Activated CD4-positive, alpha-beta T cell treated with anti-CD3 and anti-CD28 coated beads, Interleukin-2, Interleukin-4, amounts not matched to agents 100 ng/mL and 50 ng/mL, durations not matched to agents 16 hours and 8 hours (primary cell): ENCODE results near the gene ANP32E.
"Not testable (repeated sequence)": the region's sequence is repeated elsewhere in the genome, so short reads cannot be mapped to it uniquely, and the experiment has no call there.

ENCODE experiments used
- DNase-seq: peaks from one replicate; pipeline ENCODE4 v3.0.0-alpha.2; 2020; ENCODE audit warnings: low spot score

ANP32E gene

GRCh38 chr1:150256554-150257341 is 20.8 kb upstream of the ANP32E start:
- DNase-seq, result no peak

- no peak for DNase-seq
Observed at GRCh38 chr1:150256198-150256553, 20.3 kb upstream of the ANP32E start.

- DNase-seq, result no peak
Observed at GRCh38 chr1:150249936-150250335, 14.0 kb upstream of the ANP32E start.

- no peak for DNase-seq
Observed at GRCh38 chr1:150243003-150243402, 7.1 kb upstream of the ANP32E start.

- no peak for DNase-seq
Observed at GRCh38 chr1:150237746-150238145, 1.8 kb upstream of the ANP32E start.

GRCh38 chr1:150237176-150237575 is 1.3 kb upstream of the ANP32E start:
- not testable (repeated sequence) for DNase-seq

GRCh38 chr1:150236614-150237100 is 745 bp upstream of the ANP32E start:
- no peak for DNase-seq

- peak; percentile 22 for DNase-seq
Observed at GRCh38 chr1:150235294-150235851, 539 bp downstream of the ANP32E start.

- peak; percentile 95 for DNase-seq
Observed at GRCh38 chr1:150234566-150235293, 1.2 kb downstream of the ANP32E start.

GRCh38 chr1:150234309-150234565 is 1.7 kb downstream of the ANP32E start:
- DNase-seq, result no peak

GRCh38 chr1:150233359-150234308 is 2.3 kb downstream of the ANP32E start:
- DNase-seq, result peak; percentile 35

- not testable (repeated sequence) for DNase-seq
Observed at GRCh38 chr1:150232921-150233320, 3.0 kb downstream of the ANP32E start.

- not testable (repeated sequence) for DNase-seq
Observed at GRCh38 chr1:150228246-150228645, 7.7 kb downstream of the ANP32E start.

GRCh38 chr1:150227228-150227627 is 8.7 kb downstream of the ANP32E start:
- DNase-seq, result no peak

- no peak for DNase-seq
Observed at GRCh38 chr1:150226486-150226885, 9.4 kb downstream of the ANP32E start.

- DNase-seq, result no peak
Observed at GRCh38 chr1:150225546-150225945, 10.4 kb downstream of the ANP32E start.

- no peak for DNase-seq
Observed at GRCh38 chr1:150224983-150225382, 10.9 kb downstream of the ANP32E start.

GRCh38 chr1:150221552-150221951 is 14.4 kb downstream of the ANP32E start:
- no peak for DNase-seq

GRCh38 chr1:150215855-150216254 is 20.1 kb downstream of the ANP32E start:
- DNase-seq, result not testable (repeated sequence)

GRCh38 chr1:150214099-150214756 is 21.7 kb downstream of the ANP32E start:
- not testable (repeated sequence) for DNase-seq
